Brain microvascular endothelial cell (primary cell): Measurements from ENCODE around the gene GPR155.

Source experiments
- DNase-seq: peaks from one replicate; pipeline ENCODE4 v3.0.0-alpha.2; 2020
- H3K27ac ChIP-seq: fragments of 250-450 bp; sonication (Bioruptor Pico); 2 replicates; pipeline ENCODE4 v1.5.1; 2020; ENCODE audit warnings: mild to moderate bottlenecking, moderate library complexity
- H3K27me3 ChIP-seq: fragments of 250-450 bp; sonication (Bioruptor Pico); replicated peaks from 2 replicates; pipeline ENCODE4 v1.5.1; 2020; ENCODE audit warnings: mild to moderate bottlenecking
- H3K36me3 ChIP-seq: fragments of 250-450 bp; sonication (Bioruptor Pico); replicated peaks from 2 replicates; pipeline ENCODE4 v1.5.1; 2020; ENCODE audit warnings: mild to moderate bottlenecking
- H3K4me3 ChIP-seq: 2 replicates; pipeline ENCODE4 v1.5.1; 2011; ENCODE audit warnings: low read depth, mild to moderate bottlenecking, control low read depth, low read length, moderate library complexity
- in situ Hi-C: cut with HindIII; loops from 2 replicates; pipeline ENCODE4 v1.10.0; 2017; ENCODE audit warnings: low sequenced_read_pairs, low pct_ligation_motif_present
- TF ChIP-seq, protein P1 (sequence below): IDR thresholded peaks from 2 replicates; pipeline ENCODE4 v1.5.1; 2011; ENCODE audit warnings: low read depth, mild to moderate bottlenecking, moderate library complexity, low read length, control low read depth, inconsistent platforms; ENCODE audit errors: missing control alignments

The GPR155 gene

DNA sequence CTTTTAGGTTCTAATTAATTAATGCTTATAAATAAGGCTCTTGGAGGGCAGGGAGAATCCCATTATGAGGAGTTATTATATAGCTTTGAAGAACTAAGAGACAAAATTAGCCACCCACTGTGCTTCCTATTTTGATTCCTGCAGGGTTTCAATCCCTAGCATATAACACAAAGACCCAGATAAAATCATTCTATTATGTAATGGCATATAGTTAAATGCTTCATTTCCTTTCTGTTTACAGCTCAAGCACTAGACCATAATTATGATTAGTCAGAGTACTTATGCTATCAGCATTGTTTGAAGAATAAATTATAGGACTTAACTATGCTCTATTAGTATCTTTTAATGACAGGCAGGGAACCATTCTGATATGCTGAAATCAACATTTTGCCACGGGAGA is 9.1 kb downstream of the GPR155 start:
- Histone ChIP-seq H3K36me3 (no peaks in the 10 kb centered on the region), H3K27me3 (no peaks in the 10 kb centered on the region), H3K4me3 (no peak overlapping the region), H3K27ac (no peak overlapping the region)
- no peak for DNase-seq
- in situ Hi-C loops: no loop called here
- TF ChIP-seq, protein P1, sequence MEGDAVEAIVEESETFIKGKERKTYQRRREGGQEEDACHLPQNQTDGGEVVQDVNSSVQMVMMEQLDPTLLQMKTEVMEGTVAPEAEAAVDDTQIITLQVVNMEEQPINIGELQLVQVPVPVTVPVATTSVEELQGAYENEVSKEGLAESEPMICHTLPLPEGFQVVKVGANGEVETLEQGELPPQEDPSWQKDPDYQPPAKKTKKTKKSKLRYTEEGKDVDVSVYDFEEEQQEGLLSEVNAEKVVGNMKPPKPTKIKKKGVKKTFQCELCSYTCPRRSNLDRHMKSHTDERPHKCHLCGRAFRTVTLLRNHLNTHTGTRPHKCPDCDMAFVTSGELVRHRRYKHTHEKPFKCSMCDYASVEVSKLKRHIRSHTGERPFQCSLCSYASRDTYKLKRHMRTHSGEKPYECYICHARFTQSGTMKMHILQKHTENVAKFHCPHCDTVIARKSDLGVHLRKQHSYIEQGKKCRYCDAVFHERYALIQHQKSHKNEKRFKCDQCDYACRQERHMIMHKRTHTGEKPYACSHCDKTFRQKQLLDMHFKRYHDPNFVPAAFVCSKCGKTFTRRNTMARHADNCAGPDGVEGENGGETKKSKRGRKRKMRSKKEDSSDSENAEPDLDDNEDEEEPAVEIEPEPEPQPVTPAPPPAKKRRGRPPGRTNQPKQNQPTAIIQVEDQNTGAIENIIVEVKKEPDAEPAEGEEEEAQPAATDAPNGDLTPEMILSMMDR: no peak

DNA sequence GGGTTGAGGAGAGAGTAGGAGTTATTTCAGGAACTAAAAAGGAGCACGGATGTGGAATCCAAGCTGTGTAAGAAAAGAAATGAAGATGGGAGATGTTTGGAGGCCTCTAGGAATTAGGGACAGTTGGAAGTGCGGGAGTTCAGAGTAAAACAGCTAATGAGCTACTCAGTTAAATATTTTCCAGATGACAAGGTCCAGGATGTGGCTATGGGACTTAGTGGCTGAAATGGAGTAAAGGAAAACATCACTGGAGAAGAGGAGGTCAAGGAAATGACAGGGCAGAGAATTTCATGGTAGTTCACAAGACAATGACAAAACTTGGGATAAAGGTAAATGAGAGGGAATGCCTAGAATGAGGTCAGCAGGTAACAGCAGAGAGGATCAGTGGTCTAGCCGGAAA is 13.0 kb downstream of the GPR155 start:
- TF ChIP-seq, protein P1: no peak
- H3K36me3 ChIP-seq: no peaks in the 10 kb centered on the region
- no peaks in the 10 kb centered on the region for H3K27me3 ChIP-seq
- in situ Hi-C loops: no loop called here
- DNase-seq: no peak
- no peak overlapping the region for H3K4me3 ChIP-seq
- H3K27ac ChIP-seq: no peak overlapping the region

DNA sequence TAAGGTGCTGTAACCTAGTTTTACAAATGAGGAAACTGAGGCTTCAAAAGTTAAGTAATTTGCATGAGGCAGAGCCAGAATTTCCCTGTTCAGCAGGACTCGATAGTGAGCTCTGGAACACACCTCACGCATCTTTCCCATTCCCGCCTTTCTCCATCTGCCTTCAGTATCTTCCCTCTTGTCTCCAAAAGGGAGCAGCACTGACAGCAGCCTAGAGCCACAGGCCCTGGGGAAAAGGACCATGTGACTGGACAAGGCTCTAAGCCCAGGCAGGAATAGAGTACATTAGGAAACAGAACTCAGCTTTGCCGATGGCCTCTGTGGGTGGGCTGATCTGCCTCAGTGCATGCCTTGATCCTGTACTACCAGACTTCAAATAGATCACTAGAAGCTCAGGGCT is 21.5 kb downstream of the GPR155 start:
- no peaks in the 10 kb centered on the region for H3K36me3 ChIP-seq
- no peak for DNase-seq
- no peaks in the 10 kb centered on the region for H3K27me3 ChIP-seq
- no peak overlapping the region for H3K27ac ChIP-seq
- H3K4me3 ChIP-seq: no peak overlapping the region
- in situ Hi-C loops: no loop called here
- TF ChIP-seq, protein P1: no peak

DNA sequence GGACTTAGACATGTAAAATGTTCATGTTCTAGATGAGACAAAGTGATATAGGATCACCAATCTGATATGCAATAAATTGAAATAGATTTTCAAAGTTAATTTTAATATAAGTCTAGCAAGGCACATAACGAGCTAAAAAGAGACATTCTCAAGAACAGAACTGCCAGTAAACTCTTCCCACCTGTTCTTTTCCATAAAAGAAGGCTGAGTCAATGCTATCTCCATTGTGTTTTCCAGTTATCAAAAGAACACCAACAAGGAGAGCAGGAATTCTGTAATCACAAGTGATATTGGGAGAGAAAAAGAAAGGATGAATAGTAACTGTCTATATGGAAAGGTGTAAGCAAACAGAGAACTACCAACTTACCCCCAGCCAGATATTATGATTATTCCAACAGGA is 25.6 kb downstream of the GPR155 start:
- Histone ChIP-seq H3K27me3 (no peaks in the 10 kb centered on the region), H3K27ac (no peak overlapping the region), H3K4me3 (no peak overlapping the region), H3K36me3 (no peaks in the 10 kb centered on the region)
- no peak for DNase-seq
- TF ChIP-seq, protein P1: no peak
- in situ Hi-C loops: no loop called here

DNA sequence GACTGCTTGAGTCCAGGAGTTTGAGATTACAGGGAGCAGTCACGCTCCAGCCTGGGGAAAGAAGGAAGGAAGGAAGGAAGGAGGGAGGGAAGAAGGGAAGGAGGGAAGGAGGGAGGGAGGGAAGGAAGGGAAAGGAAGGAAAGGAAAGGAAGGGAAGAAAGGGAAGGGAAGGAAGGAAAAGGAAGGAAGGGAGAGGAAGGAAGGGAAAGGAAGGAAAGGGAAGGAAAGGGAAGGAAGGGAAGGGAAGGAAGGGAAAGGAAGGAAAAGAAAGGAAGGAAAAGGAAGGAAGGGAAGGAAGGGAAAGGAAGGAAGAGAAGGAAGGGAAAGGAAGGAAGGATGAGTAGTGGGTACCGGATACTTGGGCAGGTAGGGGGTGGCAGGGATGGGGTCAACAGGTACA is 32.3 kb downstream of the GPR155 start:
- no peak overlapping the region for H3K4me3 ChIP-seq
- no peak for DNase-seq
- H3K27me3 ChIP-seq: no peaks in the 10 kb centered on the region
- in situ Hi-C loops: no loop called here
- no peak overlapping the region for H3K27ac ChIP-seq
- TF ChIP-seq, protein P1: no peak
- H3K36me3 ChIP-seq: no peaks in the 10 kb centered on the region

DNA sequence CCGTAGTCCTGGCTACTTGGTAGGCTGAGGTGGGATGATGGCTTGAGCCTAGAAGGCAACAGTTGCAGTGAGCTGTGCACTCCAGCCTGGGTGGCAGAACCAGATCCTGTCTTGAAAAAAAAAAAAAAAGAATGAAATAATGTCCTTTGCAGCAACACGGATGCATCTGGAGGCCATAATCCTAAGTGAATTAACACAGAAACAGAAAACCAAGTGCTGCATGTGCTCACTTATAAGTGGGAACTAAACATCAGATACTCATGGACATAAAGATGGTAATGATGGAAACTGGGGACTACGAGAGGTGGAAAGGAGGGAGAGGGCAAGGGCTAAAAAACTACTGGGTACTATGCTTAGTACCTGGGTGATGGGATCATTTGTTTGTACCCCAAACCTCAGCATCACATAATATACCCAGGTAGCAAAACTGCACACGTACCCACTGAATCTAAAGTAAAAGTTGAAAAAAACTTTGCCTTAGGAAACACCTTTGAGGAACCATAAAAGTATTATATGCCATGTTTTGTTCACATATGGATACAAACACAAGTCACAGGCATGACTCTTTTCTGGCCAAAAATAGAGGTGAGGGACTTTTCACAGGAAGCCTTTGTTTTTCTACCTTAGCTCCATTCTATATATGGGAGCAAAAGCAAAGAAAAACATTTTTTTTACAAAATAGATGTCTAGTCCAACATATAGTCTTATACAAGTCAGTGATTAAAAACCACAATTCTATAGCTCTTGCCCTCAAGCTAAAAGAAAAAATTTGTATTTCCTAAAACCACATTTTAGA is 36.6 kb downstream of the GPR155 start:
- DNase-seq: no peak
- TF ChIP-seq, protein P1: no peak
- H3K27me3 ChIP-seq: no peaks in the 10 kb centered on the region
- no peaks in the 10 kb centered on the region for H3K36me3 ChIP-seq
- no peak overlapping the region for H3K4me3 ChIP-seq
- in situ Hi-C loops: no loop called here
- H3K27ac ChIP-seq: no peak overlapping the region
